Measurements from ENCODE around the gene SND1.
A peak's percentile ranks its signal among the peaks of the same experiment; 100 is the strongest.

Gene SND1

GRCh38 chr7:128123291-128124037, 471.5 kb downstream of the SND1 start:
- DNase-seq (ENCODE audit: low read depth in 1 of 2, low spot score in 1 of 2), result no peak

GRCh38 chr7:128124786-128125185, 472.8 kb downstream of the SND1 start:
- DNase-seq (ENCODE audit: low read depth in 1 of 2, low spot score in 1 of 2), result no peak

GRCh38 chr7:128125816-128126215, 473.8 kb downstream of the SND1 start:
- no peak for DNase-seq (ENCODE audit: low read depth in 1 of 2, low spot score in 1 of 2)

GRCh38 chr7:128128401-128128800, 476.4 kb downstream of the SND1 start:
- no peak for DNase-seq (ENCODE audit: low read depth in 1 of 2, low spot score in 1 of 2)

- DNase-seq (ENCODE audit: low read depth in 1 of 2, low spot score in 1 of 2), result no peak
Observed at GRCh38 chr7:128129224-128129864, 477.4 kb downstream of the SND1 start.

GRCh38 chr7:128131115-128131514, 479.1 kb downstream of the SND1 start:
- DNase-seq (ENCODE audit: low read depth in 1 of 2, low spot score in 1 of 2), result no peak

GRCh38 chr7:128131731-128132130, 479.7 kb downstream of the SND1 start:
- DNase-seq (ENCODE audit: low read depth in 1 of 2, low spot score in 1 of 2), result no peak

GRCh38 chr7:128132426-128133069, 480.6 kb downstream of the SND1 start:
- no peak for DNase-seq (ENCODE audit: low read depth in 1 of 2, low spot score in 1 of 2)

GRCh38 chr7:128135159-128135514, 483.1 kb downstream of the SND1 start:
- DNase-seq (ENCODE audit: low read depth in 1 of 2, low spot score in 1 of 2), result no peak

- DNase-seq (ENCODE audit: low read depth in 1 of 2, low spot score in 1 of 2), result peak; percentile 40 to 63
Observed at GRCh38 chr7:128135515-128136214, 483.7 kb downstream of the SND1 start.

- no peak for DNase-seq (ENCODE audit: low read depth in 1 of 2, low spot score in 1 of 2)
Observed at GRCh38 chr7:128136215-128136597, 484.2 kb downstream of the SND1 start.

- no peak for DNase-seq (ENCODE audit: low read depth in 1 of 2, low spot score in 1 of 2)
Observed at GRCh38 chr7:128137181-128137580, 485.2 kb downstream of the SND1 start.

- DNase-seq (ENCODE audit: low read depth in 1 of 2, low spot score in 1 of 2), result no peak
Observed at GRCh38 chr7:128139406-128139805, 487.4 kb downstream of the SND1 start.

GRCh38 chr7:128141683-128142195, 489.7 kb downstream of the SND1 start:
- no peak for DNase-seq (ENCODE audit: low read depth in 1 of 2, low spot score in 1 of 2)

All from stimulated activated CD4-positive, alpha-beta T cell treated with anti-CD3 and anti-CD28 coated beads, Interleukin-15, amount 100 ng/mL, for 1 hour (primary cell).